NCI-H345 (cell line): Measurements from ENCODE around the gene WDPCP.
A peak's percentile ranks its signal among the peaks of the same experiment; 100 is the strongest.
"Not testable (repeated sequence)": the region's sequence is repeated elsewhere in the genome, so short reads cannot be mapped to it uniquely, and the experiment has no call there.

Experiments
- DNase-seq: peaks from one replicate; lab custom pipeline; 2025; lab: John Stamatoyannopoulos, UW

The WDPCP gene

GRCh38 chr2:63539416-63540162 is 48.7 kb downstream of the WDPCP start:
- DNase-seq = no peak

GRCh38 chr2:63538390-63538789 is 49.9 kb downstream of the WDPCP start:
- DNase-seq = no peak

- no peak for DNase-seq
Measured at GRCh38 chr2:63537306-63537705, 51.0 kb downstream of the WDPCP start.

- DNase-seq = no peak
Measured at GRCh38 chr2:63530704-63531279, 57.5 kb downstream of the WDPCP start.

DNA sequence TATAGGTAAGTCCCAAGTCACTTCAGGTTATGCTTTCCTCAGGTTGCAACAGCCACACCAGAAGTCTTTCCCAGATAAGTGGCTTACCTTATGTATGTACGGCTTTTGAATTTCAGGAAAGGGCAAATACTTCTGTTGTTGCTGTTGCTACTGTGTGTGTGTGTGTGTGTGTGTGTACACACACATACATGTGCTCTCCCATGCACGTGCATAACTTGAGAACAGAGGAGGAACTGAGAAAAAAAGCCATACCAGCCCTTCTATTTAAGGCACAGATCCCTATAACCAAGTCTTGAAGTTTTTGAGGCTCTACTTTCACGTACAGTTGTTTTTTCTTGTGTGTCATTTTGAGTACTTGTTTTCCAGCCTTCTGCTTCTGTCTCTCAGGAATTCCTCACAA is 62.4 kb downstream of the WDPCP start:
- DNase-seq = no peak

DNA sequence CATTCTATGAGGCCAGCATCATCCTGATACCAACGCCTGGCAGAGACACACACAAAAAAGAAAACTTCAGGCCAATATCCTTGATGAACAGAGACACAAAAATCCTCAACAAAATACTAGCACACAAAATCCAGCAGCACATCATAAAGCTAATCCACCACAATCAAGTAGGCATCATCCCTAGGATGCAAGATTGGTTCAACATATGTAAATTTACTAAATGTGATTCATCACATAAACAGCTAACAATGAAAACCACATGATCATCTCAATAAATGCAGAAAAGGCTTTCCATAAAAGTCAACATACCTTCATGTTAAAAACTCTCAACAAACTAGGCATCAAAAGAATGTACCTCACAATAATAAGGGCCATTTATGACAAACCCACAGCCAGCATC is 65.3 kb downstream of the WDPCP start:
- DNase-seq = no peak

GRCh38 chr2:63520793-63521192 is 67.5 kb downstream of the WDPCP start:
- no peak for DNase-seq

DNA sequence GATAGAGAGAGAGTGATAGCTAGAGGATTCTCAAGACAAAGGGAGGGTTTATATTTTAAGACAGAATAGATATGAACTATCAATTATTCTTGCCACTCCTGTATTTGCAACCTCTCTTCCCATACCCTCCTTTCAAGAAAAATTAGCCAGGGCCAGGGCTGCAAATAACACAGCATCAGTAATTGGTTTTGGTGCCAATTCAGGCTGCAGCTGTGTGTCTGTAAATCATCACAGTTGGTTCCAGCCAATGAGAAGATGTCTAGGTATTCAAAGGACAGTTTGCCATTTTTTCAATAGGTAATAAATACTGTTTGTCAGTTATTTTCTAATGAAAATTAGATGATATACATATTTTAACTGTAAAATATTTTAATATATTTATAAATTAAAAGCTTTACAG is 73.5 kb downstream of the WDPCP start:
- no peak for DNase-seq

DNA sequence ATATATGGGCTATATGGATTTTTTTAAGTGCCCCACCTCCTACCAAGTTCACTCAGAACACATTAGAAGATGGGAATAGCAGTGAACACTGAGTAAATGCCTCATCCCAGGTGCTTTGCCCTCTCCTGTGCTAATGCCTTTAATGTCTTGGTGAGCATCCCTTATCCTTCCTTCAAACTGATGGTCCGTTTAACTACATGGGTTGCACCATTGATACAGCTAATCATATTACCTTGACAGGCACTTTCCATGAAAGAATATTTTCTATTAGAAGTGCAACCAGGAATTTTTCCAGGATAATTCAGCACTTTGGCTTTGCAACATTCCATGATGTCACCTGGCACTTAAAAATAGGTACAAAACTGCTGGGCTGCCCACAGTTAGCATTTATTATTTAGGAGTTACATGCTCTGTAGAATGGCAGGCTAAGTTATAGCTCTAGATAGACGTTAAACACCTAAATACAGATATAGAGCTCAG is 74.0 kb downstream of the WDPCP start:
- no peak for DNase-seq

- no peak for DNase-seq
Measured at GRCh38 chr2:63506320-63506719, 82.0 kb downstream of the WDPCP start.

GRCh38 chr2:63503818-63504217 is 84.5 kb downstream of the WDPCP start:
- no peak for DNase-seq

DNA sequence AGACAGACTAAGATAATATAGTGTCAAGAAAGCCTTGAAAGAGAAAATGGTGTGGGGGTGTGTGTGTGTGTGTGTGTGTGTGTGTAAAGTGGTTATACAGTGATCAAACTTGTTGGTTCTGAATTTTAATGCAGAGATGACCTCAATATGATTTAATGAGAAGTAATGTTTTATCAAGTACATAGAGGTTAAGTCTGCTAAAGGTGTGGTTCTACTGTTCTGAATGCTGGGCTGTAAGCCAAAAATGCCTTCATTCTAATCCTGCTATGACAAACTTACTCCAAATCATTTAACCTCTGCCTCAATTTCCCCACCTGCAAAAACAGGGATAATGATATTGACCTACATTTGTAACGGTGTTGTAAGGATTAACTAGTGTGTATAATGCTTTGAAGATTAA is 87.9 kb downstream of the WDPCP start:
- no peak for DNase-seq

GRCh38 chr2:63497576-63497975 is 90.7 kb downstream of the WDPCP start:
- no peak for DNase-seq

GRCh38 chr2:63494968-63495367 is 93.3 kb downstream of the WDPCP start:
- no peak for DNase-seq

GRCh38 chr2:63494100-63494499 is 94.2 kb downstream of the WDPCP start:
- no peak for DNase-seq

DNA sequence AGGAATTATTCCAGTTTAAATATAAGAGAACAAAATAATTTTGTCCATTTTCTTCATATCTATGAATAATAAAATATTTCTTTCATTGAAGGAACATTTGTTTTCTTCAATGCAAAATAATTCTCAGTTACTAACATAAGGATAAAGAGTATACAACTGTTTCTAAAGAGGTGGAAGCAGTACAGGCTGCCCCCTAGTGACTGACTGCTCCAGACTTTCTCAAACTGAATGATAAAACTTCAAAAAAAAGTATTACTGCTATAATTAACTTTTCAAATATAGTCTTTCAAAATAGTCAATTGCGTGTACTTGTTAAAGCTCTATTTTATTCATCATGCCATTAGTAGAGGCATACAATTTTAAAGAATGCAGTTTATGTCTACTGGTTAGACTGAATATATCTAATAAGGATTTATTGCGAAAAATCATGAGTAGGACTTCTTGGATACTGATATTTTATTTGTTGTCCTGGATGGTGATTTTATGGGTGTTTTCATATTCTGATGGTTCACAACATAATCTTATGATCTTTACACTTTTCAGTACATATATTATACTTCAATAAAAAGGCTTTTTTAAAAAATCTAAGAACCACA is 100.1 kb downstream of the WDPCP start:
- peak; percentile 17 for DNase-seq

GRCh38 chr2:63486861-63487290 is 101.4 kb downstream of the WDPCP start:
- no peak for DNase-seq

DNA sequence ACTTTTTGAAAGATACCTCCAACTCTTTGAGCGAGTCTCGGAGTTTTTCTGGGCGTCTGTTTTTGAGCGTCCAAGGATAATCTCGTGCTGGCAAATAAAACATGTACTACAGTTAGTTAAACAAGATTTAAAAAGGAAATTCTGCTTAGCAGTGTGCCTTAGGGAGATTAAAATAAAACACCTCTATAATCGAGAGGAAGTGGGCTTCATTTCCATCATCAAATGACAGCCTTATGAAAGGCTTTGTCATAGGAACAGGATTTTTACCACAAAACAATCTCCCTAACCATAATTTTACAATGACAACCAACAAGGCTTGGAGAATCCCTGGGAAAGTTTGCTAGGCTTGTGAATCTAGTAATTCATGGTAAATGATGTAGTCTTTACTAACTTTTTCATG is 103.4 kb downstream of the WDPCP start:
- no peak for DNase-seq

DNA sequence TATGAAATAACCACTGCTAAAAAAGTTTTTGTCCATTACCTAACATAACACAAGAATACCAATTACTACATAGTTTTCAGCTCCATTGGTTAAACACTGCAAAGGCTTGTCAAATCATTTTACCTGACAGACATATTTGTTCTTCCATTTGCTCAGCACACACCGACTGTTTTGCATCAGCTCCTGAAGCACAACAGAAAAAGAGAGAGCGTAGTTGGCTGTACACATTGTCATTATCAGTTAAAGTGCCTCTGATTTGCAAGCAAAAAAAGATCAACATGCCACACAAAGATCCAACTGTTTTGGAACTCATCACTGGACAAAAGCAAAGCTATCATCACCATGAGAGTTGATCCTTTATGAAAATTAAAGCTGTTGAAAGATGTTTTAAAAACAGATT is 103.8 kb downstream of the WDPCP start:
- no peak for DNase-seq

- DNase-seq = no peak
Measured at GRCh38 chr2:63477686-63478085, 110.6 kb downstream of the WDPCP start.

GRCh38 chr2:63469313-63469712 is 119.0 kb downstream of the WDPCP start:
- DNase-seq = not testable (repeated sequence)

DNA sequence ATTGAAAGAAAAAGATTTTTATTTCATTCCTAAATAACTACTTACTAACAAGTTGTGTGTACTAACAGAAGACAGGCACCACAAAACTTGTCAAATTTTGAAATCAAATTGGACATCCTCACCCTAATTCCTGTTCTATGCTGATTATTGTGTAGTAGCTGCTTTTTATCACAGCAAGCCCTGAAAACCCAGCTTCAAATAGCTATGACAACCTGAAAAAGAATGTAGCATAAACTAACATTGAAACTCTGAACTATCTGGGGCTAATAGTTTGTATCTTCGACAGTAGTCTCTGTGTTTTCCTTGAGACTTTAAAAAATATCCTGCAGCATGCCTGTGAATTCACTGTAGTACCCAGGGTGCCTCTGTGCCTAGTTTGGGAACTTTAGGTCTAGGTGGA is 122.6 kb downstream of the WDPCP start:
- no peak for DNase-seq

DNA sequence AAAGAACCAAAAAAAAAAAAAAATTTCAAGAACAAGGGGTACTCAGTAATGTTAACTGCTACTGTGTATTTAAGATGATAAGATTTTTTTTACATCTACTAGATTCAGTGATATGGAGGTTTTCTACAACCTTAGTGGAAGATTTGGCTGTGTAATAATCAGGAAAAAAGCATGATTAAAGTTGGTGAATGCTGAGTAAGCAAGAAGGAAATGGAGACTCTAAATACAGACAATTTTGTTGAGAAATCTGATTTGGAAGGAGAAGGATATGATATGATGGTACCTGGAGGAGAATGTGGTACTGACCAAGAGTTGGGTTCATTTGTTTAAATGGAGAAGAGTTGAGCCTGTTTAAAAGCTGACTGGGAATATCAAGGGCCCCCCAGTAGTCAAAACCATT is 125.1 kb downstream of the WDPCP start:
- no peak for DNase-seq
